Mucosa of rectum (tissue), 2 donors: ENCODE measurements around the gene TUT4.
A peak's percentile ranks its signal among the peaks of the same experiment; 100 is the strongest.

Experiments
- H3K27ac ChIP-seq, 2 donors: one replicate each; pipeline ENCODE4 v1.7.0; 2013; ENCODE audit warnings: inconsistent platforms in 2 of 2, low read depth in 2 of 2, low read length in 2 of 2
- H3K27me3 ChIP-seq, 2 donors: one replicate each; pipeline ENCODE4 v1.7.0; 2013; ENCODE audit warnings: low read length in 2 of 2; ENCODE audit not compliant: control insufficient read depth in 2 of 2, insufficient read depth in 2 of 2
- H3K36me3 ChIP-seq, 2 donors: one replicate each; pipeline ENCODE4 v1.7.0; 2013; ENCODE audit warnings: low read length in 2 of 2; ENCODE audit not compliant: control insufficient read depth in 2 of 2, insufficient read depth in 2 of 2
- H3K4me1 ChIP-seq, 2 donors: one replicate each; pipeline ENCODE4 v1.7.0; 2013; ENCODE audit warnings: low read length in 2 of 2, mild to moderate bottlenecking in 1 of 2; ENCODE audit not compliant: control insufficient read depth in 2 of 2, insufficient read depth in 2 of 2
- H3K4me3 ChIP-seq, 2 donors: one replicate each; pipeline ENCODE4 v1.7.0; 2013; ENCODE audit warnings: low read length in 2 of 2
- H3K9ac ChIP-seq, 2 donors: one replicate each; pipeline ENCODE4 v1.7.0; 2013; ENCODE audit warnings: low read length in 2 of 2, low read depth in 1 of 2, mild to moderate bottlenecking in 1 of 2
- H3K9me3 ChIP-seq, 2 donors: one replicate each; pipeline ENCODE4 v1.7.0; 2013; ENCODE audit warnings: low read length in 2 of 2; ENCODE audit not compliant: control insufficient read depth in 2 of 2
- donor health status: healthy.
- donor health status: Normal muscosa, but diverticular disease.

TUT4 gene

DNA sequence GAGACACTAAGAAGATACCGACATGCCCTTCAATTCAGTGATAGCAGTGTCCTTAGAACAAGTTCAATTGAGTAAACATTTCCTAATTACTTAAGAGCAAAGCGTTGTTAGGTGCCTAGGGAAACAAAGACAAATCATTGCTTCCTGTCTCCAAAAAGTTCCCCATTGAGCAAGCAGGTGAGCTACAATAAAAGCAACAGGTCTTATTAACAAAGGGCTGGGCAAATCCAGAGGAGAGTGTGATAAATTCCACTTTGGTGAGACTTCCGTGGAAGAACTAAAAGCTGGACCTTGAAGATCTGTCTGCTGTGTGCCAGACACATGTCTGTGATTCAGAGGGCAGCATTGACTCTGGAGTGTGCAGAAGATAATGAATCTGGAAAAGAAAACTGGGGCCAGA is 1.9 kb upstream of the TUT4 start:
- H3K27me3 ChIP-seq: no peaks in the 10 kb centered on the region
- H3K9ac ChIP-seq: no peak overlapping the region
- H3K27ac ChIP-seq: no peak overlapping the region
- H3K9me3 ChIP-seq: no peaks in the 10 kb centered on the region
- peaks cover 8 to 11% of the 10 kb centered on the region in 2 donors for H3K4me1 ChIP-seq
- H3K4me3 ChIP-seq: no peak overlapping the region
- H3K36me3 ChIP-seq: no peaks in the 10 kb centered on the region

DNA sequence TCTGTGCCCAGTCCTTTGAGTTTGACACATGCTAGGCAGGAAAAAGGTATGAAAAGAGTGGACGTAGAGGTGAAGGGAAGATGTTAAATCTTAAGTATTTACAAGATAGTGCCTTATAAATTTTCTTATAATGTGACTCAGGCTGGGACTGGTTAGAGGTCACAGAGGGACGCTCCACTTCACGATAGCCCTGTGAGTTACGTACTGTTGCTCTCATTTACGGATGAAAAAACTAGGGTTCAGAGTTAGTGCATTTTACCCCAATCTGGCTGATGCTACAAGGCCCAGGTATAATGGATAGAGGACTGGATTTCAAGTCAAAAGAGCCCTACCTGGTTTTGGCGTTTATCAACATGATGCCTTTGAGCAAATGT is 1.4 kb upstream of the TUT4 start:
- Histone ChIP-seq H3K4me3 (peak overlapping the region in 1 of 2 donors; percentile 94), H3K9ac (peak overlapping the region in 1 of 2 donors; percentile 89), H3K9me3 (no peaks in the 10 kb centered on the region), H3K27ac (no peak overlapping the region), H3K27me3 (no peaks in the 10 kb centered on the region), H3K4me1 (peaks cover 8 to 11% of the 10 kb centered on the region in 2 donors), H3K36me3 (no peaks in the 10 kb centered on the region)

DNA sequence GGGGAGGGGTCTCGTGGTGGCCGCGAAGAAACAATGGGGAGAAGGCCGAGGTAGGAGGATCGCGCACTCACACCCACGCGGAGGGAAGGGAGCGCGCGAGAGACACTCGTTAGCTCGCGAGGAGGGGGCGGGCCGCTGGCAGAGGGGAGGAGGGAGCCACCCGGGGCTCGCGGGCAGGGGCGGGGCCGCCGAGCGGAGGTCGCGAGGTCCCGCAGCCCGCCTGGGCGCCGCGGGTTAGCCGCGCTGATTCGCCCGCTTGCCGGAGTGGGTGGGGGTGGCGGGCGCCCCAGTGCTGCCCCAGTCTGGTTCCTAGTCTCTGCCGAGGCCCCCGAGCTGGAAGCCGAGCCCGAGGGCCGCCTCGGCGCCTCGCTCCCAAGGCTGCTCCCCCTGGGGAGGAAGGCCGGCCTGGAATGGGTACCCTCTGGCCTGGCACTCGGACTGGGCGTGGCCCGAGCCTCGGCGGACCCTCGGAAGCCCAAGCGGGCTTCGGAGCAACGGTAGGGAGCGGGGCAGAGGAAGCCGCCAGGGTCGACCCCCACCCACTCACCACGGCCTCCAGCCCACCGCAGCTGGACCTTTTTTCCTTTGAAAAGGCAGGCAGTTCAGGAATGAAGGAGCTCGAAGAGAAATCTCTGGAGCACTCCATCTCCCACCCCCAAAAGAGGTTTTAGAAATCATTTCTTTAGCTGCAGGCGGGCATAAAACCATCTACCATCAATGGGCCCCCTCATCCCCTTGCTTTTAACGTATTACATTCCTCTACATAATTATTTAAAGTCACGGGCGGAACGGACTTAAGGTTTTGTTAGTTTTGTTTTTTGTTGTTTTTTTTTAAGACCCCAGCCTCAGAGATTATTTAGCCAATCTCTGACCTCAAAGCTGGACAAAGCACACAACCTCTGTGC is 722 bp upstream of the TUT4 start:
- peaks cover 8 to 11% of the 10 kb centered on the region in 2 donors for H3K4me1 ChIP-seq
- peak overlapping the region; percentile 83 to 94 for H3K4me3 ChIP-seq
- no peaks in the 10 kb centered on the region for H3K27me3 ChIP-seq
- H3K9ac ChIP-seq: peak overlapping the region; percentile 63 to 89
- no peaks in the 10 kb centered on the region for H3K36me3 ChIP-seq
- H3K9me3 ChIP-seq: no peaks in the 10 kb centered on the region
- peak overlapping the region; percentile 87 to 91 for H3K27ac ChIP-seq

DNA sequence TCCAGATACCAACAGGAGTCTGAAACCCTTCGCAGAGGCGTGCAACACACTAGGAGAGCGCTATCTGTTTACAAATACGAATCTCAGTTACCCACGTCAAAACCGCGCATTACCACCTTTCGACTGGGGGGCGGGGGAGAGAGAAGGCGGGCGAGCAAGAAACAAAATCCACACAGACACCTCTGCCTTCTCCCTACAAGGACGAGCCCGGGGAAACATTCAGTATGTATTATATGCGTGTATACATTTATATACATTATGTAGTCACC is 722 bp downstream of the TUT4 start:
- Histone ChIP-seq H3K27me3 (no peaks in the 10 kb centered on the region), H3K36me3 (no peaks in the 10 kb centered on the region), H3K9me3 (no peaks in the 10 kb centered on the region), H3K4me1 (peaks cover 8 to 11% of the 10 kb centered on the region in 2 donors), H3K27ac (peak overlapping the region; percentile 87 to 91), H3K4me3 (peak overlapping the region; percentile 83 to 94), H3K9ac (peak overlapping the region; percentile 89 to 90)

DNA sequence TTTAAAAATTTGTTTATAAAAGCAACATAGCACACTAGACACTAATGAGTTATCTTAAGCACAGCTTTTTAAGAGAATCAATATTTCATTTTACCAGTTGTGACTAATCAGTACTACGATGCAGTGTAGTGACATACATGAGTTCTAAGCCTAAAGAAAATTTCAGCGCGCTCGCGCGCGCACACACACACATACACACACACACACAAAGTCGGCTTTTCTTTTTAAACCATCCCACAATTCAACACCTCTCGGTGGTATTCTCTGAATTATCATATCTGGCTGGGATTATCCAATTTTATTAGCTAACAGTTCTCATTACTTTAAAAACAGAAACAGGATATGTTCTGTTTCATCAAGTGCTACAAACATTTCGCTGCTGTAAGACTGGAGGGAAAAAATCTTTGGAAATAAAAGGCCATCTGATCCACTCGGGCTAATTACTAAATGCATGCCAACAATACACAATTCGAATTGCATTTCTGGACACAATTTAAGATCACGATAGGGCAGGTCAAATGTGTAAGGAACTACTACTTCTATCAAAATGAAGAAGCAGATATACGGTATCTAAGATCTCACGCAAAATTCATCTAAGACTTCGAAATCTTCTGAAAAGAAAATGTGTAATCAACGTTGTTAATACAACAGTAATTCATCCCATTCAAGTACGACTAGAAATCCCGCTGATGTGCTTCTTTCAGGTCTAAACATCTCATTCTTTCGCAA is 1.2 kb downstream of the TUT4 start:
- Histone ChIP-seq H3K9ac (peak overlapping the region; percentile 89 to 90), H3K27ac (peak overlapping the region; percentile 87 to 91), H3K9me3 (no peaks in the 10 kb centered on the region), H3K27me3 (no peaks in the 10 kb centered on the region), H3K4me1 (peaks cover 8 to 11% of the 10 kb centered on the region in 2 donors), H3K36me3 (no peaks in the 10 kb centered on the region), H3K4me3 (peak overlapping the region; percentile 83 to 94)

DNA sequence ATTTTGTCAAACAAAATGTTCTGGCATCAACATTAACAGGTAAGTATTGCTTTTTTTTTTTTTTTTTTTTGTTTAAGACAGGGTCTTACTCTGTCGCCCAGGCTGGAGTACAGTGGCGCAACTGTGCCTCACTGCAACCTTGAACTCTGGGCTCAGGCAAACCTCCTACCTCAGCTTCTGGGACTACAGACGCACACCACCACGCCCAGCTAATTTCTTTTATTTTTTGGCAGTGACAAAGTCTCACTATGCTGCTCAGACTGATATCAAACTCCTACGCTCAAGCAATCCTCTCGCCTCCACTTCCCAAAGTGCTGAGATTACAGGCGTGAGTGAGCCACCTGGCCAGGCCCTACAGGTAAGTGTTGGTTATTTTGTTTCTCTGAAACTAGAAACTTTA is 2.4 kb downstream of the TUT4 start:
- Histone ChIP-seq H3K9me3 (no peaks in the 10 kb centered on the region), H3K27me3 (no peaks in the 10 kb centered on the region), H3K4me3 (no peak overlapping the region), H3K9ac (no peak overlapping the region), H3K36me3 (no peaks in the 10 kb centered on the region), H3K4me1 (peaks cover 8 to 11% of the 10 kb centered on the region in 2 donors), H3K27ac (no peak overlapping the region)

DNA sequence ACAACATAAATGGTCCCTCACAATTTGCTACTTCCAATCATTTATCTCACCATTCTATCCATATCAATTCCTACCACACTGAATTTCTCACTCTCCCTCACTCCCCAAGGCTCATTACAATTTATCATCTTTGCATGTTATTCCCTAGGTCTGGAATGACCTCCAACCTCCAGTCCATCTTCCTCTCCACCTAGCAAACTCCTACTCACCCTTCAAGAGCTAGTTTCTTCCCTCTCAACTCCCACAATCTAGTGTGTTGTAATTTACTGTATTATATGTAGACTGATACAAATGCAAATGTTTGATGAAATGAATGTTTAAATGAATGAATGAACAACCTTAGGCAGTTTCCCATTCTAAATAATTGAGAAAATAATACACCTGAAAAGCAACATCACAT is 3.6 kb downstream of the TUT4 start:
- Histone ChIP-seq H3K9ac (no peak overlapping the region), H3K27ac (no peak overlapping the region)

DNA sequence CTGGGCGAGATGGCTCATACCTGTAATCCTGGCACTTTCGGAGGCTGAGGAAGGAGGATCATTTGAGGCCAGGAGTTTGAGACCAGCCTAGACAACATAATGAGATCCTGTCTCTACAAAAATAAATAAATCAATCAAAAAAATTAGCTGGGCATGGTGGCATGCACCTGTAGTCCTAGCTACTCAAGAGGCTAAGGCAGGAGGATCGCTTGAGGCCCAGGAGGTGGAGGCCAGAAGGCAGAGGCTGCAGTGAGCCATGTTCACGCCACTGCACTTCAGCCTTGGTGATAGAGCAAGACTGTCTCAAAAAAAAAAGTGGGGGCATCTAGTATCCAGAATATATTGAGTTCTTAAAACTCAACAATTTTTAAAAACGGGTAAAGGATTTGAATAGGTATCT is 6.0 kb downstream of the TUT4 start:
- Histone ChIP-seq H3K36me3 (no peaks in the 10 kb centered on the region), H3K4me1 (peaks cover 2 to 8% of the 10 kb centered on the region in 2 donors), H3K27me3 (no peaks in the 10 kb centered on the region)

More for the DNA sequence above, 3.6 kb downstream of the TUT4 start:
- Histone ChIP-seq H3K4me3 (no peak overlapping the region), H3K27me3 (no peaks in the 10 kb centered on the region), H3K4me1 (peaks cover 8 to 11% of the 10 kb centered on the region in 2 donors), H3K36me3 (no peaks in the 10 kb centered on the region), H3K9me3 (no peaks in the 10 kb centered on the region)

DNA sequence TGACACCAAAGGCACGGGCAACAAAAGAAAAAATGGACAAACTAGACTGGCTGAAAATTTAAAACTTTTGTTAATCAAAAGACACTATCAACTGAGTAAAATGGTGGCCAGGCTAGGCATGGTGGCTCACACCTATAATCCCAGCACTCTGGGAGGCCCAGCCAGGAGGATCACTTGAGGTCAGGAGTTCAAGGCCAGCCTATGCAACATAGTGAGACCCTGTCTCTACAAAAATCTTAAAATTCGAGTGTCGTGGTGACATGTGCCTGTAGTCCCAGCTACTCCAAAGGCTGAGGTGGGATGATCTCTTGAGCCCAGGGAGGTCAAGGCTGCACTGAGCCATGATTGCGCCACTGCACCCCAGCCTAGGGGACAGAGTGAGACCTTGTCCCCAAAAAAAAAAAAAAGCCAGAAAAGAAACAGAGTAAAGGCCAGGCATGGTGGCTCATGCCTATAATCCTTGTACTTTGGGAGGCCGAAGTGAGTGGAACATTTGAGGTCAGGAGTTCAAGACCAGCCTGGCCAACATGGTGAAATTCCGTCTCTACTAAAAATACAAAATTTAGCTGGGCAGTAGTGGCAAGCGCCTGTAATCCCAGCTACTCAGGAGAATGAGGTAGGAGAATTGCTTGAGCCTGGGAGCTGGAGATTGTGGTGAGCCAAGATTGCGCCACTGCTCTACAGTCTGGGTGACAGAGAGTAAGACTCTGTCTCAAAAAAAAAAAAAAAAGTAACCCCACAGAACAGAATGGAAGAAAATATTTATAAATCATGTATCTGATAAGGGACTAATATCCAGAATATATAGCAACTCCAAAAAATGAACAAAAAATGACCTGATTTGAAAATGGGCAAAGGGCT is 8.0 kb downstream of the TUT4 start:
- Histone ChIP-seq H3K4me3 (no peak overlapping the region), H3K9ac (no peak overlapping the region), H3K27me3 (no peaks in the 10 kb centered on the region), H3K27ac (no peak overlapping the region), H3K36me3 (no peaks in the 10 kb centered on the region), H3K4me1 (no peaks in the 10 kb centered on the region), H3K9me3 (peaks cover 0 to 6% of the 10 kb centered on the region in 2 donors)

More for the DNA sequence above, 6.0 kb downstream of the TUT4 start:
- H3K27ac ChIP-seq: no peak overlapping the region
- peaks cover 0 to 5% of the 10 kb centered on the region in 2 donors for H3K9me3 ChIP-seq
- no peak overlapping the region for H3K4me3 ChIP-seq
- no peak overlapping the region for H3K9ac ChIP-seq
